HG03108 (cell line): ENCODE measurements around the gene PJVK.
"Not testable (repeated sequence)": the region's sequence is repeated elsewhere in the genome, so short reads cannot be mapped to it uniquely, and the experiment has no call there.

Source experiments
- ATAC-seq: cut with Tn5 transposase; IDR thresholded peaks from one replicate; pipeline ENCODE4 v1.9.1; 2021; ENCODE audit warnings: moderate library complexity; ENCODE audit not compliant: unreplicated experiment

The PJVK gene

GRCh38 chr2:178450774-178451525 lies at the start of gene PJVK, which contains the start of gene PRKRA:
Gene PJVK, plus strand, starts transcription at chr2:178451378. Its CDS starts 2,032 bp downstream, at chr2:178453410.
Gene PRKRA, minus strand, starts transcription at chr2:178451175. Its CDS starts 145 bp downstream, at chr2:178451030.
- peak; percentile 85 for ATAC-seq

GRCh38 chr2:178401994-178402437 lies 49.2 kb upstream of the PJVK start:
- ATAC-seq, result no peak

DNA sequence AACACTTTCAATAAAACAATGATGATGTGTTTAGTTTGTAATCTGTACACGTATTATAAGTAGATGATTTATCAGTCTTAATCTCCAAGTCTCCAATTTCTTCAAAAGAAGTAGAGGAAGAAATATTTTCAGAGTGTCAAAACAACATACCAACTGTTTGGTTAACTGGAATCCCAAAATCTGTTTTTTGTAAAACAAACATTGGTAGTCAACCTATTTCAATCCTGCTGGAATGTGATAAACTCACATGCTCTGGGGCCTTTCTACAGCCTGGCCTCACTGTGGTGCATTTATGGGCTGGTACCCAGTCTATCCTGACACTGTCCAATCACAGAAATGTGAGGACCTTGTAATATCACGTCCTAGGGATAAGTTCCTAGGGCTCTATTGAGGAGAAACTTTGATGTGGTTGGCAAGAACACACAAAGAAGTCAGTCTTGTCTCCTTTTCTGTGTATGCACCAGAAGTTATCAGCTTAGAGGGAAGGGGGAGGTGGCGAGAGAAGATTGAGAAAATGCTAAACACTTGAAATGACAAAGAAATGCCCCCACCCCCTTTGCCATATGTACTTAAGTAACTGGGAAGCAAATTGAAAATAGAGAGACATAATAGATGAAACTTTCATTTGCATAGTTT lies 47.4 kb upstream of the PJVK start:
- ATAC-seq, result peak; percentile 35

DNA sequence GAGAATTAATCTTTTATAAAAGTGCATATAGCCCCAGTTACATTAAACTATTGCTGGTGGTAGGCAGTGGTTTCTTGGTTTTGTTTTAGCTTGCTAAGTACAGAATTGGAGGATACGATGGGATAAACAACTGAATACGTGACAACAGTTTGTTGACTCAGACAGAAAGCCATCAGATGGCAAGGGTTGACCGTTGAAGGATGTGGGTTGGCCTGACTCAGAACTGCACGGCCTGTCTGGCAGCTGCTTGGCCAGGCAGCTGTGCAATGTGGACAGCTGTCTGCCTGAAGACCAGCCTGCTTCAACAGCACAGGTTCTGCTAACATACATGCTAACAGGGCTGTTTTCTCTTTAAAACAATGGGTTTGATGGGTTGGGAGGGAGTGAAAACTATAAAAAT lies 46.8 kb upstream of the PJVK start:
- ATAC-seq, result peak; percentile 99

DNA sequence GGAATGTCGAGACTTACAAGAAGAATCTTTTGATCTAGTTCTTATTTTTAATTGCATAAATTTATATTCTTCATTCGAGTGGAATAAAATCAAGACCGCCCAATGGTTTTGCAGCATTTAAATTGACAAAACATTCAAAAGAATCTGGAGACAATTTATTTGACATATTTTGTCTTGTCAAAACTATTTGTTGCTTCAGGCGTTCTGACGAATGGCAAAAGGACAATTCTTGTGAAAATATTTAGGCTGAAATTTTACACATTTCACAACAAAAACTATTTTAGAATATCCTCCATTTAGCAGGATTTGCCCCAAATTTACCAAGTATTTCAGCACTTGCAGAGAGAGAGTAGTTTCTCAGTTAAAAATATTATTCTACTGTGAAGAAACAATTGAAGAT lies 41.9 kb upstream of the PJVK start:
- ATAC-seq, result no peak

DNA sequence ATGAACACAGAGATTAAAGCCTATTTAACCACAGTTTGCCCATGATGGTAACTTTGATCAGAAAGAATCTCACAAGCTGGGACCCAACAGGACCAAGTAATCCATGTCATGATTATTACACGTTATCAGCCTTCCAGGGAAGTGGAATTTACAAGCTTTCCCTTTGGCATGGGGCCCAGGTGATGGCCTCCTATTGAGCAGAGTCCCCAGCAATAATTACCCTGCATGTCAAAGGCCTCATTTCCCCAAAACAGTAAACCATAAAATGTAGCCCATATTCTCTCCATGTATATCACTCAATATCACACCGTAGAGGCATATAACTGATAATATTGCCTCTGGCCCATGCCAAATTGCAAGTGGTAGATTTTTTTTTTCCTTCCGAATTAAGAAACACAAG lies 39.1 kb upstream of the PJVK start:
- ATAC-seq, result no peak

DNA sequence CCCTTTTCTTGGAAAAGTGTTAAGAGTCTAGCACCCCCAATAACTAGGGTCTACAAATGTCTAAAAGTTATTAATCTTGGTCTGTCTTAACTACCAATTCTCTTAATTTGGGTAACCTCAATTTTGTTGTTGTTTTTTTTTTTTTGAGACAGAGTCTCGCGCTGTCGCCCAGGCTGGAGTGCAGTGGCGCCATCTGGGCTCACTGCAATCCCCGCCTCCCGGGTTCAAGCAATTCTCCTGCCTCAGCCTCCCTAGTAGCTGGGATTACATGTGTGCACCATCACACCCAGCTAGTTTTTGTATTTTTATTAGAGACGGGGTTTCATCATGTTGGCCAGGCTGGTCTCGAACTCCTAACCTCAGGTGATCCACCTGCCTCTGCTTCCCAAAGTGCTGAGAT lies 38.7 kb upstream of the PJVK start:
- ATAC-seq, result not testable (repeated sequence)

DNA sequence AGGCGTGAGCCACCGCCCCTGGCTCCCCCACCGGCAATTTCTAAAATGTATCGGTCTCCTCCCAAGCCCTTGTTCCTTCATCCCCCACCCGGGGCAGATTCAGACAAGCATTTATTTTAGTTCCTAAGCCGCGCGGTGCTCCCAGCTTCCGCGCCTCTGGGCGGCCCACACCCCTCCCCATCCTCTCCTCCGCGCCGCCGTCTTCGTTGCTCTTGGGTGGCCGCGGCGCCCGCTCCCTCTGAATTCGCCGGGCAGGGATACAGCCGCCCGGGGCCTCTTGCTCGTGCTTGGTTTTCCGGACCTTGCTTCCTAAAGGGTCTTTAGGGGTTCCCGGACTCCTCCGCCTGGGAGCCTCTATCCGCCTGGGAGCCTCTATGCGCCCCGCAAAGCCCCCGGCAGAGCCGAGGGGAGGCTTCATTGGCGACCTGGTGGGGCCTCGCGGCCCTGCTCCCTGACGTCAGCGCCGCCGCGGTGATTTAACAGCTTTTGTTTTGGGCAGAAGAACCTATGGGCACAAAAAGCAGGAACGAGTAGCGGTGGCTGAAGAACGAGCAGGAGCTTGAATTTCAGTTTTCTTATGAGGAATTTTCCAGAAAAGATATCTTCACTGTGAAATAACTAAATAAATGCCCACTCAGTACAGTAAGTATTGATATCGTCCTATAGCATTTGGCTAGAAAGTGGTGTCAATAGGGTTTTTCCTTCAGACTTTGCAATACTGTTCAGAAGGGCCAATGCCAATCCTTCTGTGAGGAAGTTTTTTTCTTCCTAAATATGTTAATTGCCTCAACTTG lies 37.5 kb upstream of the PJVK start:
- peak; percentile 70 for ATAC-seq

- peak; percentile 79 for ATAC-seq
Measured at GRCh38 chr2:178414266-178415247, 36.6 kb upstream of the PJVK start.

- ATAC-seq, result no peak
Measured at GRCh38 chr2:178415979-178416378, 35.2 kb upstream of the PJVK start.

- no peak for ATAC-seq
Measured at GRCh38 chr2:178417916-178418315, 33.3 kb upstream of the PJVK start.

DNA sequence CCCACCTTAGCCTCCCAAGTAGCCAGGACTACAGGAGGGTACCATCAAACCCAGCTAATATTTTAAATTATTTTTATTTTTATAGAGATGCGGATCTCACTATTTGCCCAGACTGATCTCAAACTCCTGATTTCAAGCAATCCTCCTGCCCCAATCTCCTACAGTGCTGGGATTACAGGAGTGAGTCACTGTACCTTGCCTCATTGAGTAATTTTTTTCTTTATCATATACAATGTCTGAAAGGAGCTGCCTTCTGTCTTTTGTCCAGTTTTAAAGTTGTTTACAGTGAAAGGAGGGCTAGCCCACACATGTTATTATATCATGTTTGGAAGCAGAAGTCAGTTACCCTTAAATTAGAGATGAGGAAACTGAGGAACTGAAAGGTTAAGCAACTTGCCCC lies 32.8 kb upstream of the PJVK start:
- no peak for ATAC-seq

- ATAC-seq, result no peak
Measured at GRCh38 chr2:178419123-178419522, 32.1 kb upstream of the PJVK start.

GRCh38 chr2:178420463-178420999 lies 30.6 kb upstream of the PJVK start:
- ATAC-seq, result no peak

DNA sequence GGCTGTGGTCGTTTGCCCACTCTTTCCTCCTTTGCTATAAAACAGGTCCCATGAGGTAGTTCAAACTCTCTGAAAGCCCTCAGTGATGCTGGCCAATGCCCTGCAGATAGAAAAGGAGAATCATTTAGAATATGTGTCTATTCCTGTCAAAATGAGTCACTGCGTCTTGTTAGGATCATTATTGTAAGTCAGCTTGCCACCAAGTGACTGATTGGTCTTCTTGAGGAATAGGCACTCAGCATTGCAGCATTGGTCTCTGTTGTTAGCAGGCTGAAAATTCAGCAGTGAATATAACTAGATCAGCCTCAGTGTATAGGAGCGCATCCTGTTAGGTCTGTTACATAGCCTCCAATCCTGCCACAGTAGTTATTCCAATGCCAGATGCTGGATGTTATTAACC lies 29.1 kb upstream of the PJVK start:
- no peak for ATAC-seq

- not testable (repeated sequence) for ATAC-seq
Measured at GRCh38 chr2:178423746-178424145, 27.4 kb upstream of the PJVK start.

DNA sequence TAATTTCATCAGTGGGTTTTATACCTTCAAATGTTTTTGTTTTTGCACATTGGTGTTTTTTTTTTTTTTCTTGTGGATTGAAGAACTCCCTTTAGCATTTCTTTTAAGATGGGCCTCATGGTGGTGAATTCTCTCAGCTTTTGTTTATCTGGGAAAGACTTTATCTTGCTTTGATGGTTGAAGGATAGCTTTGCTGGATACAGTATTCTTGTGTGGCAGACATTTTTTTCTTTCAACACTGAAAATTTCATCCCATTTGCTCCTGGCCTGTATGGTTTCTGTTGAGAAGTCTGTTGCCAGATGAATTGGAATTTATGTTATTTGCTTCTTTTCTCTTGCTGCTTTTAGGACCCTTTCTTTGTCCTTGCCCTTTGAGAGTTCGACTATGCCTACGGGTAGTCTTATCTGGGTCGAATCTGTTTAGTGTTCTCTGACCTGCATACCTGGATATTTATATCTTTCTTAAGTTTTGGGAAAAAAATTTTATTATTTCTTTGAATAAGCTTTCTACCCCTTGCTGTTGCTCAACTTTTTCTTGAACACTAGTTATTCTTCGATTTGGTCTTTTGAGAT lies 25.8 kb upstream of the PJVK start:
- ATAC-seq, result no peak

DNA sequence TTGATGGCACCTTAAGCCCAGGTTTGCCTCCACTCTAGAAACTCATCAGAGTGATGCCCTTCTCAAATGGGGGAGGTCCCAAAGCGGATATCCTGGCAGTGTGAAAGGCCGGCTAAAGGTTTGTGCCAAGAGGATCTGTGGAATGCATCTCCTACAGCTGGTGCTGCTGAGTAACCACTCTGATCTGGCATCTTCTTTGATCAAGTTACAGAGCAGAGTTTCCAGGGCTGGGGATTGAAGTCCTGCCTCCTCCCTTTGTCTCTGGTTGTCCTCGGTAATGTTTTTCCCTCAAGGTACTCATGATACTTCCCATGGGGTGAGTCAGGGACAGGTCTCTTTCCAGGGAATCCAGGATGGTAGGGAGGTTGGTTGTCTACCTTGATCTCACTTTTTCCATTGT lies 24.8 kb upstream of the PJVK start:
- no peak for ATAC-seq

DNA sequence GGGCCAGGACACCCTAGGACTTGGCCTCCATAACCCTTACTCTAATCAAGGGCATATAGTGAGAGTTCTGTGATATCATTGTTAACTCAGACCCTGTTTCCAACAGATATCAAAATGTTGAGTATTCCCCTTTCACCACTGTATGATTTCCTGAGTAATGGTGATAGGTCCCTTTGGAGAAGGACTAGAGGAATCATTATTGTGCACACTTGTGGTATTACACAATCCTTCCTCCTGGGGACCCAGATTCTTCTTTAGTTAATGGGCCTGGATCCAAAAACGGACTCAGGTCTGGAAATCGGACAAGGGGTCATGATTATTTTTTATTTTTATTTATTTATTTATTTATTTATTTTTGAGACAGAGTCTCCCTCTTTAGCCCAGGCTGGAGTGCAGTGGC lies 23.7 kb upstream of the PJVK start:
- no peak for ATAC-seq

GRCh38 chr2:178428396-178428806 lies 22.8 kb upstream of the PJVK start:
- no peak for ATAC-seq
